HG03521 (cell line): ENCODE data around the gene CTIF.

Experiments
- ATAC-seq: cut with Tn5 transposase; IDR thresholded peaks from one replicate; pipeline ENCODE4 v1.9.1; 2021; ENCODE audit warnings: mild to moderate bottlenecking, moderate library complexity; ENCODE audit not compliant: unreplicated experiment

CTIF gene

DNA sequence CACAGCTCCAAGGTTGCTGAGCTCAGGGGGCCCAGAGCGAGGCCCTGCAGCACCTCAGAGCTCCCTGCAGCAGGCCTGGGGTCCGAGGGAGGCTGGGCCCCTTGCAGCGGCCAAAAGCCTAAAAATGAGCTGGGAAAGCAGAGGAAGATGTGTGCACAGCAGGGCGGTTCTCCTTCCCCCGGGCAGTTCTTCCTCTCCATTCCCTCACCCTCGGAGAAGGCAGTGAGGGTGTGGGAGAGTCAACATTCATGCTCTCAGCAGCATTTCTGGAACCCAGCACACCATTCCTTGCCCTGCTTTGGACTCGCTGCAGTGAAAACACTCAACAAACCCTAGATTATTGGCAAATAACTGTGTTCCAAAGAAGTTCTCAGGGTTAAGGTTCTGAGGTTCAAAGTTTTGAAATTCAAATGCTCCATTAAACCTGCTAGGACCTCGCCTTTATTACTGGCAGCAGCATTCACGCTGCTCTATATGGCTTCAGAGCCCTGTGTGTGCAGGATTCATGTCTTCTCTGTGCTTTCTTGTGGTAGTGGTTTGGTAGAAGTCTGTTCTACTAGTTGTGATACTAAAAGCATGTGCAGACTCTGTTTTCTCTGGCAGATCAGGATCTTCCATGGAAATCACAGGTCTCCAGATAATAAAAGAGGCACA is 79.1 kb downstream of the CTIF start:
- no peak for ATAC-seq

DNA sequence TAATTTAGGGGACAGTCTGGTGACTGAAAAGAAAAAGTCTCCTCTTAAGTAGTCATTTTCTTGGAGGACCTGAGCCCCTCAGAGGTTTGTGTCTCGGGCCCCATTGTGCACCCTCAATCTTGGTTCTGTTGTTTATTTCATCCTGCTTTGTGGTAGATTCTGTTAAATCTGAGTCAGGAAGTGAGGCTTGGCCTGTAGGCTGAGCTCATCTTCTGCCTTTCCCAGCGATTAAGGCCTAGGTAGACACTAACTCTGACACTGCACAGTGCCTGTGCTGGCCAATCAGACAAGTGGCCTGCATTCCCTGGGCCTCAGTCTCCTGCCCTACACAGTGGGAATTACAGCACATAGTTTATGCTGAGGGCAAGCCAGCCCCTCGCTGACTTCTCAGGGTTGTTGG is 80.2 kb downstream of the CTIF start:
- ATAC-seq: no peak

DNA sequence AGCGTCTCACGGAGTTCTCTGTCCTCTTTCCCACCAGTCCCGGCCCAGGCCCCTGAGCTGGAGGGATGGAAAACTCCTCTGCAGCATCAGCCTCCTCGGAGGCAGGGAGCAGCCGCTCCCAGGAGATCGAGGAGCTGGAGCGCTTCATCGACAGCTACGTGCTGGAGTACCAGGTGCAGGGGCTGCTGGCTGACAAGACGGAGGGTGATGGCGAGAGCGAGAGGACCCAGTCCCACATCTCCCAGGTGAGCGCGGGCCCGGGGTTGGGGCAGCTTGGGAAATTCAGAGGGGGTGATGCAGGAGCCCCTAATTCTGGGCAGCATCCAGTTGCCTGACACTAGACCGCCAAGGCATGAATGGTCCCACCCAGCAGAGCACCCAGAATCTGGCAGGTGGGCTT is 80.7 kb downstream of the CTIF start:
- ATAC-seq: no peak

DNA sequence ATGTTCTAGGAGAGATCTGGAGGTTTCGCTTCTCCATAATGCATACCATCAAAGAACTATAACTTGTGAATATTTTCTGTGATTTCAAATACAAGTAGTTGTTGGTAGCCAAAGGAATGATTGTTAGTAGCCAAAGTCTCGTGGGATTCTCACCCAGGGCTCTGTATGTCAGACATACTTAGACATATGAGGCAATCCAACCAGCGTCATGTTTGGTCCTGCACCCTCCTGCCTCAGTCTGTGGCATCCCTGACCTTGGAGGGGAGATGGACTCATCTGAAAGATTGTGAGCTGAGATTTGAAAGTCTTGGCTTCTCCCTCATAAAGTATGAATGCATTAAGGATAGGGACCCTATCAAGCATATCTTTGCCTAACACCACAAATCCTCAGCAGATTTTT is 81.2 kb downstream of the CTIF start:
- no peak for ATAC-seq

DNA sequence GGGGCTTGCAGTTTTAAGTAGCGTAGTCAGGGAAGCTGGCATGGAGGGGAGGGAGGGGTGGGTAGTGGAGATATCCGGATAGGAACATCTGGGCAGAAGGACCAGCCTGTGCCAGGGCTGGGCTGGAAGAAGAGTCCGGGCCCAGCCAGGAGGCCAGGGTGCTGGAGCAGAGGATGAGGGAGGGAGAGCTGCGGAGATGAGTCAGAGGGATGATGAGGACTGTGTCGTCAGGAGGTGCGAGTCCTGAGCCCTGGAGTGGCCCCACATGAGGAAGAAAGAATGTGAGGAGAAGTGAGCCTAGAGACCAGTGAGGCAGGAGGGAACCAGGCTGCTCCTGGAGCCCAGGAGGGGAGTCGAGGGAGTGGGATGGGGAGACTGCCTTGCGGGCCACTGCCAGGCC is 82.4 kb downstream of the CTIF start:
- no peak for ATAC-seq

DNA sequence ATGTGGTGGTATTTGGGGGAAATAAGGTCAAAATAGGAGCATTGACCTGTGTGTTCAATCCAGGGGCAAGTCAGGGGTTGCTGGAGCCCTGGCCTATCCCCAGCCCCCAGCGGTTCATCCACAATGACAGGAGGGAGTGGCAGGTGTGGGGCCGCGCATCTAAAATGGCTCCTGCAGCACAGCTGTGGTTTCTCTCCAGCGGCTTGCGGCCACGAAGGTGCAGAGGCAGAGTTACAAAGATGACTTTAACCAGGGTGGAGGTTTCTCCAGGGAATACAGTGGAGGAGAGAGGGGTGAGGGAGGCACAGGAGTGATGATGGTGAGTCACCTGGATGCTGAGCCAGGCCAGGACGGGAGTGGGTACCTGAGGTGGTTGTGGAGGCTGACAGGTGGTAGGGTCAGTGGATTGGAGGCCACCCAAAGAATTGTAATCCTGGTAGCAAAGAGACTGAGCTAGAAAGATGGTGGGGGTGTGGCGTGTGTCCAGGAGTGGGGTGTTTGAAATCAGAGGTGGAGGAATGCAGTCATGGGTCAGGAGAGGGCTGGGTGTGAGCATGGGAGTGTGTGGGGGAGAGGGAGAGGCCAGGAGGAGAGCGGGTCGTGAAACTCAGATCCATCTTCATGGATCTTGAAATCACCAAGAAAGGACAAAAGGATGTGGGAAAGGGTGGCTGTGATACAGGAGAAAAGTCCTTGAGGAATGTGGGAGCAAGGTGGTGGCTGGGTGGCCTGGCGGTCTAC is 83.2 kb downstream of the CTIF start:
- no peak for ATAC-seq

DNA sequence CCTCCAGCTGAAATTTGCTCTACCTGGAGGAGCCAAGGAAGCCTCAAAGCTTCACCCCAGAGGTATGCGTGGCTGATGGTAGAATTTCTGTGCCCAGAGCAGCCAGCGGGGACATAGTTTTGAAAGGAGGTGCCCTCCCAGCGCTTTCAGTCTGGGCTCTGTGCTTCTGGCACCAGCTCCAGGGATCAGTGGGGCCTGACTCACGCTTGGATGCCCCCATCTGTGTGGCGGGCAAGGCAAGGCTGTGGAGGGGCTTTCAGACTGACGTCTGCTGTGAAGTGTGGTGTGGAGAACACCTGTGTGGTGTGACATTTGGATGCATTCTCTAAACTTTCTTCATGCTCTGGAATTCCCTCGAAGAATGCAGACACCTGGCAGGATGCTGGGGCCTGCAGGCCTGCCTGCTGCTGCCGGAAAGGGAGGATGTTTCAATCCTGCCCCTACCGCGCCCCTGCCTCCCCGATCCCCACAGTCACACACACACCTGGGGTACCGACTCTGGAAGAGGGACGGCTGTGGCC is 84.1 kb downstream of the CTIF start:
- ATAC-seq: no peak

DNA sequence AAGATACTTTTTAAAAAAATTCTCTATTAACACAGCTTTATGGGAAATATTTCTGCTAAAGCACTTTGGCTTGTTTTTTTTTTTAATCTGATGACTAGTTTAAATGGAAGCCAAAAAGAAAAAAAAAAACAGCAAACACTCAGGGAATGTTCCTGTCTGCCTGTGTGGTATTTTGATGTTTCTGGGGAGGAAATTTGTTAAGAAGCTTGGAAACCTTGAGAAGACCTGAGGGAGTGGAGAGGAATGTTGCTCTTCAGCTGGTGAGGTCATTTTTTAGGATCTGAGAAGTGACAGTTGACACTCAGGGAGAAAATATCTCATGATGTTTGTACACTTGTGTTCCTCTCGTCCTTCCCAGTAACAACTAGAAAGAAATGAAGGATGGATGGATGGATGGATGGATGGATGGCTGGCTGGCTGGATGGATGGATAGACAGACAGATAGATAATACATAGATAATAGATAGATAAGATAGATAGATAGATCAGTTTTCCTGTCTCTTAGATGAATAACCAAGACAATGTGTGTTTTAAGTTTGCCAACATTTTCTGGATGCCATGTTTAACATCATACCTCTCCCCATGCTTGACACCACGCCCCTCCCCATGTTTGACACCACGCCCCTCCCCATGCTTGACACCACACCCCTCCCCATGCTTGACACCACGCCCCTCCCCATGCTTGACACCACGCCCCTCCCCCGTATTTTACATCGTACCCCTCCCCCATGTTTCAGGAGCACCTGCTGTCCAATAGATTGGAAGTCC is 84.8 kb downstream of the CTIF start:
- no peak for ATAC-seq

DNA sequence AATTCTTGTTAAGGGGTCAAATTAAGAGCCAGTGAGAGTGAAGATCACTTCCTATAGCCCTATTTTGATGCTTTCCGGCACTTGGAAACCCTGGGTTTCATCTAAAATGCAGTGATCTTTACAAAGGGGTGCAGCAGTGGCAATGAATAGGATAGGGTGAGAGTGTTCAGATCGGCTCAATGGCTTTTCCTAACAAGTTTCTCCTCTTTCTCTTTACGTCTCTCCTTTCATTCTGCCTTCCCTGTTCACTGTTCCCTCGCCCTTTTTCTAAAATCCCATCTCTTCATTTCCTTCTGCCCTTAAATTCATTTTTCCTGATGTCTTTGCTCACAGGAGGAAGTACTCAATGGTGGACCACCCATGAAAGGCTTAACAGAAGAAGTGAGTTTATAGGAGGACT is 86.0 kb downstream of the CTIF start:
- ATAC-seq: no peak

DNA sequence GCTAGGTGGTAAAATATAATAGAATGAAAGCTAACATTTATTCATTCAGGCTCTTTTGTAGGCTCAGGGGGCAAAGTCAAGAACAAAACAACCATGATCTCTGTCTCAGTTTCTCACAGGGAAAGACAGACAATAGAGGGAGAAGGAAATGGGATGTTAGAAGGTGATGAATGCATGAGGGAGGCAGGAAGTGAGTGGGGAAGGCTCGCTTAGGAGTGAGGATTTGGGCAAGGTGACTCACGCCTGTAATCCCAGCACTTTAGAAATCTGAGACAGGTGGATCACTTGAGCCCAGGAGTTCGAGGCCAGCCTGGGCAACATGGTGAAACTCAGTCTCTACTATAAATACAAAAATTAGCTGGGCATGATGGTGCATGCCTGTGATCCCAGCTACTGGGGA is 88.4 kb downstream of the CTIF start:
- no peak for ATAC-seq

DNA sequence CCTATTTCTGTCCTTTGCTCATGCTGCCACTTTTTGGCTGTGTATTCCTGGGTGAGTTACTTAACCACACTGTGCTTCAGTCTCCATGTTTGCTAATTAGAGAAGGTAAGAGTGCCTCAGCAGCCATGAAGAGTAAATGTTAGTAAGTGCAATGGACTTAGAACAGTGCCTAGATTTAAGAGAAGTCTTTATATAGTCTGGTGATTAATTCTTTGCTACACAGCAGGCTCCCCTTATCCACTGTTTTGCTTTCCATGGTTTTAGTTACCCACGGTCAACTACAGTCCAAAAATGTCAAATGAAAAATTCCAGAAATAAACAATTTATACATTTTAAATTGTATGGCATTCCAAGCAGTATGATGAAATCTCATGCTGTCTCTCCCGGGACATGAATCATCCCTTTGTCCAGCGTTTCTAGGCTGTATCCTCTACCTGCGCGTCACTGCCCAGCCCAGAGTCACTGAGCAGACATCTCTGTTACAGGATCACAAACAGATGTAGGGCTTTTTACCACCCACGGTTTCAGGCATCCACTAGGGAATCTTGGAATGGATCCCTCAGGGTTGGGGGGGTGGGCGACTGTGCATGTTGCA is 91.0 kb downstream of the CTIF start:
- no peak for ATAC-seq

DNA sequence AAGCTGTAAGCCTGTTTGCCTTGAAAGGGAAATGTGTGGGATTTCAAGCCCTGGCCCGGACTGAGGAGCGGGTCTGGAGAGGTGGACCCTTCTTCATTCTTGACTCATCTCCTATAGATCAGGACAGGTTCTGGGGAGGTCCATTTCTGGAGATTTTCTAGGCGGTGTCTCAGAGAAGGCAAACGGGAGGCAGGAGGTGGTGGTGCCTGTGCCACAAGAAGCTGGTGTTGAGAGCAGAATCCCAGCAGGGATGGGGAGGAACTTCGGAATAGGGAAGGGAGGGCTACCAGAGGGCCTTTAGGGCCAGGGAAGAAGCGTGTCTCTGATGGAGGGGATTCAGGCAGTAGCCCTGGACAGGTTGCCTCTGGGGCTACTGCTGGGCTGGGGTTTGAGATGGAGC is 93.0 kb downstream of the CTIF start:
- ATAC-seq: no peak

DNA sequence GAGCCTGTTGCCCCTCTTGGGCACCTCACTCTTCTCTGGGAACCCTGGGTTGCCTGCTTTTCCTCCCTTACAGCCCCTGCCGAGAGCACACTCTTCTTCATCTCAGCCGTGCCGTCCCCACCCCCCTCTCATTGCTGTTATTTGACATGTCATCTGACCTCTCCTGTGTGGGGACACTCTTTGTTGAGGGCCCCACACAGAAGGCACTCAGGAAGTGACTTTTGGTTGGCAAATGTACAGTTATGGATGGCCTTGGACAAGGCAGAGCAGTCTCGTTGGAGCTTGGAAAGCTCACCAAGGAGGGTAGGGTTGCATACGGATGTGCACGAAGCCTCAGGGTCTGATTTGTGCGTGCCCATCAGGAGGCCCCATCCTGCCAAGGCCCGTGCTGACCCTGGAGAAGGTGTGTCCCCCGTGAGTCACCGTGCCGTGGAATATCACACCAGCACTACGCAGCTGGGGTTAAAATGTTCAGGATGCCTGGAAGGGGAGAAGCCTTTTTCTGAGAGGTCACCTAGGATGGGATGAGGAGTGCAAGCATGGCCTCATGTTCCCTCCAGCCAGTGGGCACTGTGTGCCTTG is 93.9 kb downstream of the CTIF start:
- no peak for ATAC-seq

DNA sequence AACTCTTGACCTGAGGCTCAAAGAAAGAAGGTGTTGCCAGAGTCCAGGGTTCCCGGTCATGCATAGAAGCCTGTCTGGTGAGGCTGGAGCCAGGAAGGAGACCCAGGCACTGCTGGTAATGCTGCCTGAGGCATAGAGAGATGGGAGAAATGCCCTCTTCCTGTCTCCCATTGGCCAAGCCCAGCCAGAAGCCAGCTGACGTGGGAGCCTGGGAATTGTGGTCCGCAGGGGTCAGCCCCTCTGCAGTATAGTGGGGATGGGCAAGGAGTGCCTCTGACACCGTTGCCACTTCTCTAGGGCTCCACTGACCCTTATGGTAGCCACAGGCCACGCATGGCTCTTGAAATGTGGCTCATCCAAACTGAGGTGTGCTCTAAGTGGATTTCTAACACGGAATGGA is 95.7 kb downstream of the CTIF start:
- no peak for ATAC-seq

DNA sequence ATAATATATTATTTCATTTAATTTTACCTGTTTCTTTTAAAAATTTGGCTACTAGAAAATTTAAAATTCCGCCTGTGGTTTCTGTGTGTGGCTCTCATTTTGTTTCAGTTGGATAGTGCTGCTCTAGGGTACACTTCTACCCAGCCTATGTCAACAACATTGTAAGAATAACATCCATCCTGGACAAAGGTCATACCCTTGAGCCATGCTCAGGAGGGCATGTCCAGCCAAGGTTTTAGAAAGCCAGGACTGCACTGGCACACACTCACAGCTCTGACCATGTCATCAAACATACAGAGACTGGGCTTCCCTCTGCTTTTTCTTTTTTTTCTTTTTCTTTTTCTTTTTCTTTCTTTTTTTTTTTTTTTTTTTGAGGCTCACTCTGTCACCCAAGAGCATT is 96.1 kb downstream of the CTIF start:
- no peak for ATAC-seq

DNA sequence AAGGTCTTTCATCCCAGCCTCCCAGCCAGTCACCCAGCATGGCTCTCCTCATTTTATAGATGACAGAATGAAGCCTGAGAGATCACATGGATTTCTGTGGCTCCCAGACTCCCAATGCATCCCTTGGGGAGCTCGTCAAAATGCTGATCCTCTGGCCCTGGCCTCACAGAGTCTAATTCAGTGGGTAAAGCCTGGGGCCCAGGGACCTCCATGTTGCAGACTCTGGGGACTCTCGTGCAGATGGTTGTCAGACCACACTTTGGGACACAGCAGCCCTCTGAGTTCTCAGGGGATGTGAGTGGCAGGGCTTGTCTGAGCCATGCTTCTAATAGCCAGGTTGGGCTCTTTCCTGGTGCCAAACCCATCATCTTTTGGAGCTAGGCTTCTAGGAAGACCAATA is 97.0 kb downstream of the CTIF start:
- ATAC-seq: no peak

DNA sequence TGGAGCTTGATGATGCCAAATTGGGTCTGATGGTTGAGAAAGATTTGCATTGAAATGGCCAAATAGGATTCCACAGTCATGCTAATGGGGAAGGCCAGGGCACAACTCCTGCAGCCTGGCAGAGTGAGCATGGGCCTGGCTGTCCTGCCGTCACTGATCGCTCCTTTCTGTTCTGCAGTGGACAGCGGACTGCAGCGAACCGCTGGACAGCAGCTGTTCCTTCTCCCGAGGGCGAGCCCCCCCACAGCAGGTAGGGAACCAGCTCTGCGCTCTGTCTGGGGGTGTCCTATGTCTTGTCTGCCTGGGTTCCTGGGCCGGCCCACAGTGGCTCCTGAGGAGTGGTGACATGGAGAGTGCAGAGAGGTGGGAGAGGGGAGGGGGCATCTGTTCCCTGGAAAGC is 97.6 kb downstream of the CTIF start:
- ATAC-seq: no peak

DNA sequence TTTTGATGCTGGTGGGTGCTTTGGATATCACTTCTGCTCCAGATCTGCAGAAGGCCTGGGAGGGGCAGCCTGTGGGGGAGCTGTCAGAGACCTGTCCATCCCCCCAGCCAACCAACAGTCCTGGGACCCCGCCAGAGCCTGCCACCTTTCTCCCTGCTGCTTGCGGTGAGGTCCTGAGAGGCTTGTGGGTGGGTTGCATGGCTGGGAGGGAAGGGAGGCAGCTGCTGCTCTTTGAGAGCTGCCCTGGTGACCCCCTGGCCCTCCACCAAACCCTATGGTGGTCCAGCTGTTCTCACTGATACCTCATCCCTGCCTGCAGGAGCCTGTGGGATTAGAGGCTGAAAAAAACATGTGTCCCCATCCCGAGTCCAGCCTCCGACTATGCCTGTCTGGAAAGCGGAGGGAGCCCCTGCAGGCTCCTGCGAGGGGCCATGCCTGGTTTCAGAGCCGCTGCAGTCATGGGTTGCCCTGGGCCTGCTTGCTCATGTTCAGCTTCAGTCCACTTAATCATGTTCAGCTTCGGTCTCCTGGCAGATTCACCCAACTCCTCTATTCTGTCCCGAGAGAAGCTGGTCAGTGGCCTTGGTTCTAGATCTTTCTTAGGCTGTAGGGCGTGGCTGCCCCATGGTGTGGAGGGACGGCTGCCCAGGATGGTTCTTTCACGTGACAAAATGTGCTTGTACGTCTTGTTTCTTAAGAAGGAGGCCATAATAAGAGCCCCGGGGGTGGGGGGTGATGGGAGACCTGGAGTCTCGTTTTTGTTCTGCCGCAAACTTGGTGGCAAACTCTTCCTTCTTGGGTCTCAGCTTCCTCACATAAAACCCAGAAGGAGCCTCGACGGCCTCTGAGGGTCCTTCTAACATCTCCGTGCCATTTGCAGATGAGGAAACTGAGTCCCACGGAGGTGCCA is 98.5 kb downstream of the CTIF start:
- ATAC-seq: no peak

DNA sequence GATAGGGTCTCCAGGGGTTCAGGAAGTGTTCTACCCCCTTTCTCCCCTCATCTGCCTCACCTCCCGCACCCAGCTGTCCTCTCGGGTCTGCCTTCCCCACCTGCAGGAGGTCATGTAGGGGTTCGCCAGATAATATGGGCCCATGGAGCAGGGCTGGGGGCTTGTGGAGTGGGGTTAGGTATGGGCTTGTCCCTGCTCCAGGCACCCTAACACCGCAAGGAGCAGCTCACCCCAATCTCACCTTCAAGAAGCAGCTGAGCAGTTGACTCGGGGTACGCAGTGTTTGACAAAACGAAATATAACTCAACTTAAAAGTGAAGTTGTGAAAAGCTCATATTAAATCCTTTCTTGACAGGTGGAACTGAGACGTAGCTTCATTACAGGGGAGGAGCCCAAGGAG is 99.6 kb downstream of the CTIF start:
- ATAC-seq: no peak
